ENCODE measurements around the gene RPS8.
A peak's percentile ranks its signal among the peaks of the same experiment; 100 is the strongest.
"Not testable (repeated sequence)": the region's sequence is repeated elsewhere in the genome, so short reads cannot be mapped to it uniquely, and the experiment has no call there.

RPS8 gene

DNA sequence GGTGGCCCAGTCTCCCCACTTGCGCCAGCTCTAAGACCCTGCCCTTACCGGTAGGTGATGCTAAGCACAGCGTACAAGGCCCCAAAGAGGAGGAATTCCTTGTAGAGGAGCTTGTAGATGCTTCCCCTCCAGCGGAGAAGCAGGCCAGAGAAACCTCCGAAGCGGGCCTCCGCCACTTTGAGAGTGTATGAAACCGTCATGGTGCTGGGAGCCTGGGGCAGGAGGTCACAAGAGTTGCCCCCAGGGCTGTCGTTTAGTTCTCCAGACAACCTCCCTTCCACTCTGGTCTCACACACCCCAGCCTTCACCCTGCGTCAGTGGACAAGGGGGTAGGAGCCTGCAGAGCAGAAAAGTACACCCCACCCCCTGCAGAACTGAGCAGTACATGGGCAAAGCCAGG is 12.2 kb downstream of the RPS8 start:
- Mint-ChIP-seq H3K27ac (no peak overlapping the region), H3K9me3 (no peaks in the 10 kb centered on the region), H3K4me3 (no peak overlapping the region)

DNA sequence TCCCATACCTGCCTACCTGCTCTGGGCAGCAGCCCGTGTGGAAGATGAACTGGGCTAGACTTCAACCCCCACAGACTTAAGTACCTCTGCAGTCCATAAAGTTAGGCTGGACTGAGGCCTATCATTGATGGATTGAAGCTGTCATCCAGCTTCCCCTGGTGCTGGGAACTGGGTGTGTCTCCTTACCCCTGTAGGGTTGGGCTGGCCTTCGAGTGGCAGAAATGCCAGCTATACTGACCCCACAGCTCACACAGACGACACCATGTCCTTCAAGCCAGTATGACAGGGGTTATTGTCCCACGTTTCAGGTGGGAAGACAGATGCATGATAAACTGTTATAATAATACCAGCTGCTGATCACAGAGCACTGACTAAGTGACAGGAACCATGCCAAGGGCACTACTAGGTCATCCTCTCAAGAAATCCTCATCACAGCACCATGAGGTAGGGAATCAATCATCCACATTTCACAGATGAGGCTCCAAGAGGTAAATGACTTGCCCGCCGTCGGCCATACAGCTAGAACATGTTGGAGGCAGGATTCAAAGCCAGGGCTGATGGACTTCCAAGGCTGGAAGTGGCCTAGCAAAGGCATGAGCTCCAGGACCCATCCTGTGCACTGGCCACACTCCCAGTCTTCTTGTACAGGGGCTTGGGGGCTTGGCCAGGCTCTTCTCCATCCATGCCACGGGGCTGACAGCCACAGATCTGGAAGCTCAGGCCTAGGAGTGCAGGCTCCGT is 12.9 kb downstream of the RPS8 start, which contains the start of gene BEST4:
Gene BEST4, minus strand, starts transcription at position 51 of the 741 bp plus-strand sequence. CDS start 465 bp downstream, outside the sequence.
- Mint-ChIP-seq H3K4me3 (no peak within 1 kb of the TSS), H3K9me3 (no peaks in the 10 kb centered on the region), H3K27ac (no peak within 1 kb of the TSS), H3K4me1 (ENCODE audit: low read depth) (peaks cover 23% of the 10 kb centered on the region), H3K27me3 (ENCODE audit: low read depth) (no peaks in the 10 kb centered on the region), H3K36me3 (ENCODE audit: low read depth) (peaks cover 1% of the 10 kb centered on the region)

More for the DNA sequence above, 12.2 kb downstream of the RPS8 start:
- Mint-ChIP-seq H3K36me3 (ENCODE audit: low read depth) (peaks cover 3% of the 10 kb centered on the region), H3K27me3 (ENCODE audit: low read depth) (no peaks in the 10 kb centered on the region), H3K4me1 (ENCODE audit: low read depth) (peaks cover 24% of the 10 kb centered on the region)

DNA sequence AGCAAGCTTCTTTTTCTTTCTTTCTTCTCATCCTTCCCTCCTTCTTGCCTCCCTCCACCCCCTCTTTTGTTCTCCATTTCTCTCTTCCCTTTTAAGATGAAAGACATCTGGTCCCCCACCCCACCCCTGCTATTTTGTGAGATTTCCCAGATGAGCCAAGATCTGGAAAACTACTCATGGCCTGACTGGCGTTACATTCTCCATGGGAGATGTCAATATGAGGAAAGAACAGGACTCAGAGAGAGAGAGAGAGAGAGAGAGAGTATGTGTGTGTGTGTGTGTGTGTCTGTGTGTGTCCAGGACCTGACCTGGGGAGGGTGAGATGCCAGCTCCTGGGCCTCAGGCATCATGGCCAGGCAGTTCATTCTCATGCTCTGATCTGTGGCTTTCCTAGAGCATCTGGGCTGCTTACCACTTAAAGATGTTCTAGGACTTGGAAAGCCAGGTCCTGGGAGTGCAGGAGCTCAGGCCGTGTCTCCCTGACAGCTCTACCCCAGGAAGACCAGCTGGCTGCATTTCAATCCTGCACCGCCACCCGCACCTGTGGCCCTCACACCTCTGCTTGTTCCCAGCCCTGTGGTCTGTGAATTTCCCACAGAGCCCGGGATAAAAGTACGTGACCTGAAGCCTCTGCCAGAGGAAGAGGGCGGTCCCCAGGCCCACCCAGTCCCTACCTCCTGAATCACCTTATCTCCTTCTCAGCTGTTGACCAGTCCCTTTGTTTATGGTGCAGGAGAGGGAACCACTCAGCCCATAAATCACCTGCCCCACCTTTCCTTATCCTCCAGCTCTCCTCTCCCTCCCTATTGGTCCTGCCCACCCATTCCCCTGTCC is 15.8 kb downstream of the RPS8 start:
- Mint-ChIP-seq H3K4me3 (no peak overlapping the region), H3K4me1 (ENCODE audit: low read depth) (peaks cover 6% of the 10 kb centered on the region), H3K27ac (no peak overlapping the region), H3K9me3 (no peaks in the 10 kb centered on the region), H3K36me3 (ENCODE audit: low read depth) (no peaks in the 10 kb centered on the region), H3K27me3 (ENCODE audit: low read depth) (no peaks in the 10 kb centered on the region)

DNA sequence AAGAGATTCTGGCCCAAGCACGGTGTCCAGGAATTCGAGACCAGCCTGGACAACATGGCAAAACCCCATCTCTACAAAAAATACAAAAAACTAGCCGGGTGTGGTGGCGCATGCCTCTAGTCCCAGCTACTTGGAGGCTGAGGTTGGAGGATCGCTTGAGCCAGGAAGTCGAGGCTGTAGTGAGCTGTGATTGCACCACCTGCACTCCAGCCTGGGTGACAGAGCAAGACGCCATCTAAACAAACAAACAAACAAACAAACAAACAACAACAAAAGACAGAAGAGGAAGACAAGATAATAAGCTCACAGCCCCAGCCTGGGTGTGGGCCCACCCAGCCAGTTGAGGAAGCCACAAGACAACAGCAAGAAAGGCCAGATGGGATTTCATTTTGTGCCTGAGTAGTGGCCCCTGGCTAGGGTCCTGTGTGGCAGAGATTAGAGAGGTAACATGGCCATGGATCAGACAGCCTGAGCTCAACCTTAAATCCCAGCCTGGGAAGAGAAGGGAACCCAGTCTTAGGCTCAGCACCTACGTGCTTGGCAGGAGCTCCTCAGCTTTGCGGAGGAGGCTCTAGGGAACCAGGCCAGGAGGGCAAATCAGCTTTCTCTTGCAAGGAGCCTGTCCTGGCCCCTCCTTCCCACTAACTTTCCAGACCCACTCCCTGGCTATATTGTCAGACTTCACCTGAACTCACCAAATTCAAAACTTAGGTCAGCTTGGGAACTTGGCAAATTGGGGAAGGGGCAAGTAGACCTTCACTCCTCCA is 17.6 kb downstream of the RPS8 start:
- Mint-ChIP-seq H3K27me3 (ENCODE audit: low read depth) (no peaks in the 10 kb centered on the region), H3K9me3 (no peaks in the 10 kb centered on the region), H3K4me1 (ENCODE audit: low read depth) (peaks cover 3% of the 10 kb centered on the region), H3K4me3 (no peak overlapping the region), H3K27ac (no peak overlapping the region), H3K36me3 (ENCODE audit: low read depth) (no peaks in the 10 kb centered on the region)

DNA sequence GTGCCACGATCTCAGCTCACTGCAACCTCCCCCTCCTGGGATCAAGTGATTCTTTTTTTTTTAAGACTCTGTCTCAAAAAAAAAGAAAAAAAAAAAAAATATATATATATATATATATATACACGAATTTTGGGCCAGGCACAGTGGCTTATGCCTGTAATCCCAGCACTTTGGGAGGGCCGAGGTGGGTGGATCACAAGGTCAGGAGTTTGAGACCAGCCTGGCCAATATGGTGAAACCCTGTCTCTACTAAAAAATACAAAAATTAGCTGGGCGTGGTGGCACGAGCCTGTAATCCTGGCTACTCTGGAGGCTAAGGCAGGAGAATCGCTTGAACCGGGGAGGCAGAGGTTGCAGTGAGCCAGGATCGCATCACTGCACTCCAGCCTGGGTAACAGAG is 22.5 kb downstream of the RPS8 start:
- Mint-ChIP-seq H3K36me3 (ENCODE audit: low read depth) (peaks cover 12% of the 10 kb centered on the region), H3K27ac (peak overlapping the region; percentile 26), H3K4me1 (ENCODE audit: low read depth) (peaks cover 22% of the 10 kb centered on the region)
- H3K4me3 Mint-ChIP-seq; H3K9me3 Mint-ChIP-seq; H3K27me3 Mint-ChIP-seq (ENCODE audit: low read depth): not testable (repeated sequence)

DNA sequence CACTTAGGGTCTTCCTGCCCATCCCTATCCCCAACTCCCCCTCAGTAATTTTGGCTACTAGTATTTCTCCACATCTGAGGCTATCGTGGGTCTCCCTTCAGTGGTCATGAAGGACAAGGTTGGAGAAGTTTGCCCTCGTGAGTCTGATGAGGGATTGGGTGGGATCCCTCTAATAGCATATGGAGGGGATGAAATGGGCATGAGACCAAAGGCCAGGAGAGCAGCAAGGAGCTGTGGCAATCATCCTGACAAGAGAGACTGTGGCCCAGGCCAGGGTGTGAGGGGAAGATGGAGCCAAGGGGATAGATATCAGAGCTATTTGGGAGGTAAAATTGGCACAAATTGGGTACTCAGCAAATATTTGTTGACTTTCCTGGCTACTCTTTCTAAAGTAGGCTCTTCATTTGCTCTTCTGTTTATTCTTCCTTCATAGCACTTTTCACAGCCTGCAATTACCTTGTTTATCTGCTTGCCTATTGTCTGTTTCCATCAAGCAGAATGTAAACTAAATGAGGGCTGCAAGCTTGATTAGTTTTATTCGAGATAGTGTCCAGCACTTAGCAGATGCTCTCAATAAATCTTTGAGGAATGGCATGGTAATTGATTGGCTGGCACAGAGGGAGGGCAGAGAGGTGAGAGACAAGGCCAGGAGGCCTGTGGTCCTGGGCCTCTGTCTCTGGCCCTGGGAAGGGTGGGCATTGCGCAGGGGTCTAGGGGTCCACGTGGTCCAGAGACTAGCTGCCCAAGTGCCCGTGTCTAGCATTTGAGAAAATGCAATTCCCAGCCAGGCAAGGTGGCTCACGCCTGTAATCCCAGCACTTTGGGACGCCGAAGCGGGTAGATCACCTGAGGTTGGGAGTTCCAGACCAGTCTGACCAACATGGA is 23.4 kb downstream of the RPS8 start:
- H3K36me3 Mint-ChIP-seq (ENCODE audit: low read depth), result peaks cover 21% of the 10 kb centered on the region

DNA sequence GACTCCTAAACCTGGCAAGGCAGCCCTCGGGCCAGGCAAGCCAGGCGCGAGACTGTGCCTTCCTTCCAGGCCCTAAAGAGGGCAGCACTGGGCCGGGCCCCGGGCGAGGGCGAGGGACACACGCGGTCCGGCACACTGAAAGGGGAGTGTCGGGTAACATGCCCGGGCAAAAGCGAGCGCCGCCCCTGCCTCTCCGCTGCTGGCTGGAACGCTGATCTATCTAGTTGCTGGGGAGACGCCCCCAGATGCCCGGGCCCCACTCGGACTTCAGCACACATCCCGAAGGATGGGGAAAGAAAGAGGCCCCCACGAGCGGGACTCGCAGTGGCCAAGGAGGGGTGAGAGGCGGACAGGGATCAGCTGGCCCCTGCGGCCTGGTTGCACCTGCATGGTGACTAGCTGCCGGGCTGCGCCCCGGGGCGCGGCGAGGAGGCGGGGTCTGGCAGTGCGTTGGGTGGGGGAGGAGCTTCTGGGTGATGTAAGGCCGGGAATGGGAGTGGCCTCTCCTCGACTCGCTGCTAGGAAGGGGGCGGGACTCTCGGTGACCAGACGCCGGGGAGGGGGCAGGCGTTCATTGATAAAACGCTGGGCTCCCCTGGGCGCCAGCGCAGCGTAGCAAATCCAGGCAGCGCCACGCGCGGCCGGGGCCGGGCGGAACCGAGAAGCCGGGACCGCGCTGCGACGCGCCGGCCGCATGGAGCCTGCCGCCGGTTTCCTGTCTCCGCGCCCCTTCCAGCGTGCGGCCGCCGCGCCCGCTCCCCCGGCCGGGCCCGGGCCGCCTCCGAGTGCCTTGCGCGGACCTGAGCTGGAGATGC is 24.6 kb downstream of the RPS8 start, which contains the start of gene PLK3:
Gene PLK3, plus strand, starts transcription at position 608 of the 815 bp plus-strand sequence. Its CDS starts 87 bp downstream, at position 695.
- Mint-ChIP-seq H3K4me1 (ENCODE audit: low read depth) (peaks cover 27% of the 10 kb centered on the region), H3K4me3 (peak within 1 kb of the TSS; percentile 91), H3K9me3 (no peaks in the 10 kb centered on the region), H3K36me3 (ENCODE audit: low read depth) (peaks cover 29% of the 10 kb centered on the region), H3K27me3 (ENCODE audit: low read depth) (no peaks in the 10 kb centered on the region), H3K27ac (peak within 1 kb of the TSS; percentile 99)

More for the DNA sequence above, 23.4 kb downstream of the RPS8 start:
- peak overlapping the region; percentile 91 for H3K4me3 Mint-ChIP-seq
- peaks cover 25% of the 10 kb centered on the region for H3K4me1 Mint-ChIP-seq (ENCODE audit: low read depth)
- no peaks in the 10 kb centered on the region for H3K27me3 Mint-ChIP-seq (ENCODE audit: low read depth)
- peak overlapping the region; percentile 97 for H3K27ac Mint-ChIP-seq
- H3K9me3 Mint-ChIP-seq, result no peaks in the 10 kb centered on the region

DNA sequence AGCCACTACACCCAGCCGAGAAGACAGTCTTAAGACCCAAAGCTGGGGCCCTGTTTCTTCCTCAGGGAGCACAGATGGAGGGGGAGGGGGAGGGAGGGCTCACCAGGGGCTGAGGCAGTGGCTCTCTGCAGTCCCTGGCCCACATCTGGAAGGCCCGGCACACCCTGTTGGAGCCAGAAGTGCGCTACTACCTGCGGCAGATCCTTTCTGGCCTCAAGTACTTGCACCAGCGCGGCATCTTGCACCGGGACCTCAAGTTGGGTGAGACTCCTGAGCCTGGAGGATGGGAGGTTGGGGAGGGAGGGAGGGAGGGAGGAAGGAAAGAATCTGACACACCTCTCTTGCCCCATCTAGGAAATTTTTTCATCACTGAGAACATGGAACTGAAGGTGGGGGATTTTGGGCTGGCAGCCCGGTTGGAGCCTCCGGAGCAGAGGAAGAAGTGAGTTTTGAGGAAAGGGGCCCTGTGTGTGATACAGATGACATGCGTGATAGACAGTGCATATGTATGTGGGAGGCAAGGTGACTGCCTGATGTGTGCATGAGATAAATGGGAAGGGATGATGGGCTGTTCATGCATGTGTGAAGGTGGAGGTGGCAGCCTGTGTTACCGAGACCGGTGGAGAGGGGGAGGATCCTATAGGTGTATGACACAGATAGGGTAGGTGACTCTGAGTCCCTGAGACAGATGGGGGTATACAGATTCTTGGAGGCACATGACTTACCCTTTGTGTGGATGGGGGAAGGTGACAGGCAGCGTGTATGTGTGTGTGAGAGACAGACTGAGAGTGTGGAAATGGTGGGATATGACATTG is 26.4 kb downstream of the RPS8 start:
- peak overlapping the region; percentile 99 for H3K27ac Mint-ChIP-seq
- peaks cover 36% of the 10 kb centered on the region for H3K36me3 Mint-ChIP-seq (ENCODE audit: low read depth)
- H3K4me3 Mint-ChIP-seq, result peak overlapping the region; percentile 91
- no peaks in the 10 kb centered on the region for H3K9me3 Mint-ChIP-seq
- peaks cover 33% of the 10 kb centered on the region for H3K4me1 Mint-ChIP-seq (ENCODE audit: low read depth)
- no peaks in the 10 kb centered on the region for H3K27me3 Mint-ChIP-seq (ENCODE audit: low read depth)

DNA sequence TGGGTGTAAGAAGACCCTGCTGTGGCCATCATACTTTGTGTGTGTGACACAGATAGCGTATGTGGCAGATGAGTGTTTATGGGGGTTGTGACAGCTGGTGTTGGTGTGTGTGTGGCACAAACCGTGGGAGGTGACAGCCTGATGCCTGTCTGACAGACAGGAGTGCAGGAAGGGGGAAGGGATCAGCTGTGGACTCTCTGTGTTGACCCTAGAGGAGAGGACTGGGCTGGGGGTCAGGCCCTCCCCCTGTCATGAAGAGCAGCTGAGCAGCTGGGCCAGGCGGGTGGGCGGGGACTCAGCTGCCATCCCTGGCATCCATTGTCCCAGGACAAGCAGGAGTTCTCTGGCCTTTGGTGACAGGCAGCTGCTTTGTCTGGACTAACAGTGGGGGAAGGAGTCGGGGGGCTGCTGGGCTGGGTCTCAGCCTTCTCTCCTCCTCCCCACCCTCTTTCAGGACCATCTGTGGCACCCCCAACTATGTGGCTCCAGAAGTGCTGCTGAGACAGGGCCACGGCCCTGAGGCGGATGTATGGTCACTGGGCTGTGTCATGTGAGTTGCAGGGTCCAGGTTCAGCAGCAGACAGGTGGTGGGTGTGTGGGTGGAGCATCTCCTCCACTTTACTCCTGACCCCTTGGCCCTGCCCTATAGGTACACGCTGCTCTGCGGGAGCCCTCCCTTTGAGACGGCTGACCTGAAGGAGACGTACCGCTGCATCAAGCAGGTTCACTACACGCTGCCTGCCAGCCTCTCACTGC is 27.1 kb downstream of the RPS8 start:
- H3K27ac Mint-ChIP-seq, result peak overlapping the region; percentile 99
- no peaks in the 10 kb centered on the region for H3K9me3 Mint-ChIP-seq
- peaks cover 43% of the 10 kb centered on the region for H3K36me3 Mint-ChIP-seq (ENCODE audit: low read depth)
- peak overlapping the region; percentile 91 for H3K4me3 Mint-ChIP-seq
- no peaks in the 10 kb centered on the region for H3K27me3 Mint-ChIP-seq (ENCODE audit: low read depth)
- peaks cover 40% of the 10 kb centered on the region for H3K4me1 Mint-ChIP-seq (ENCODE audit: low read depth)

DNA sequence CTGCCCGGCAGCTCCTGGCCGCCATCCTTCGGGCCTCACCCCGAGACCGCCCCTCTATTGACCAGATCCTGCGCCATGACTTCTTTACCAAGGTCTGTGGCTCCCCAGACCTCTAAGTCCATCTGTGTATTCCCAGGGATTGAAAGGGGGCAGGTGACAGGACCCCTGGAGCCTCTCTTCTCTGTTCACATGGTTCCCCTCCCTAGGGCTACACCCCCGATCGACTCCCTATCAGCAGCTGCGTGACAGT is 27.6 kb downstream of the RPS8 start:
- H3K27ac Mint-ChIP-seq, result peak overlapping the region; percentile 68
- peak overlapping the region; percentile 91 for H3K4me3 Mint-ChIP-seq
- peaks cover 45% of the 10 kb centered on the region for H3K36me3 Mint-ChIP-seq (ENCODE audit: low read depth)
- H3K27me3 Mint-ChIP-seq (ENCODE audit: low read depth), result no peaks in the 10 kb centered on the region
- peaks cover 46% of the 10 kb centered on the region for H3K4me1 Mint-ChIP-seq (ENCODE audit: low read depth)
- no peaks in the 10 kb centered on the region for H3K9me3 Mint-ChIP-seq

DNA sequence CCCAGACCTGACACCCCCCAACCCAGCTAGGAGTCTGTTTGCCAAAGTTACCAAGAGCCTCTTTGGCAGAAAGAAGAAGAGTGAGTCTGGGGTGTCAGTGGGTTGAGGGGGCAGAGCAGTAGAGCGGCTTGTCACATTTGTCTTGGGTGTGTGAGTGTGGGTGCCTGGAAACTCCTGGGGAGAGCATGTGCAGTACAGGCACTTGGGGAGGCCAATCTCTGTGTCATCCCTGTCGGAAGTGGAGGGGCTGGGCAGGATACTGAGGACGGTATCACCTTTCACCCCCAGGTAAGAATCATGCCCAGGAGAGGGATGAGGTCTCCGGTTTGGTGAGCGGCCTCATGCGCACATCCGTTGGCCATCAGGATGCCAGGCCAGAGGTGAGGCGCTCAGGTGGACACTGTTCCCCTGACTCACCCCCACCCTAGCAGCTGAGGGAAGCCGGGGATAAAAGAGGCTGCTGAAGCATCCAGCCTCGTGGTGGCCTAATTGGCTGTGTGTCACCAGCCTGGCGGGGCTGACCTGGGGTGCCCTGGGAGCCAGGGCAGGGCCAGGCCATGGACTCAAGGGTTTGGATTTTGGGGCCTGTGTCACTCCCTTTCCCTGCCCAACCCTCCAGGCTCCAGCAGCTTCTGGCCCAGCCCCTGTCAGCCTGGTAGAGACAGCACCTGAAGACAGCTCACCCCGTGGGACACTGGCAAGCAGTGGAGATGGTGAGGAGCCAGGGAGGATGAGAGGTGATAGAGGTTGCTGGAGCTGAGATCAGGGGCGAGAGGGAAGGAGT is 28.2 kb downstream of the RPS8 start:
- peak overlapping the region; percentile 91 for H3K4me3 Mint-ChIP-seq
- peaks cover 45% of the 10 kb centered on the region for H3K36me3 Mint-ChIP-seq (ENCODE audit: low read depth)
- peak overlapping the region; percentile 68 for H3K27ac Mint-ChIP-seq
- H3K27me3 Mint-ChIP-seq (ENCODE audit: low read depth), result no peaks in the 10 kb centered on the region
- H3K9me3 Mint-ChIP-seq, result no peaks in the 10 kb centered on the region
- peaks cover 48% of the 10 kb centered on the region for H3K4me1 Mint-ChIP-seq (ENCODE audit: low read depth)
